ENCODE data around the gene NCAPD2.

NCAPD2 gene

GRCh38 chr12:6526201-6526600, 32.3 kb downstream of the NCAPD2 start:
- TF ChIP-seq, protein P1, sequence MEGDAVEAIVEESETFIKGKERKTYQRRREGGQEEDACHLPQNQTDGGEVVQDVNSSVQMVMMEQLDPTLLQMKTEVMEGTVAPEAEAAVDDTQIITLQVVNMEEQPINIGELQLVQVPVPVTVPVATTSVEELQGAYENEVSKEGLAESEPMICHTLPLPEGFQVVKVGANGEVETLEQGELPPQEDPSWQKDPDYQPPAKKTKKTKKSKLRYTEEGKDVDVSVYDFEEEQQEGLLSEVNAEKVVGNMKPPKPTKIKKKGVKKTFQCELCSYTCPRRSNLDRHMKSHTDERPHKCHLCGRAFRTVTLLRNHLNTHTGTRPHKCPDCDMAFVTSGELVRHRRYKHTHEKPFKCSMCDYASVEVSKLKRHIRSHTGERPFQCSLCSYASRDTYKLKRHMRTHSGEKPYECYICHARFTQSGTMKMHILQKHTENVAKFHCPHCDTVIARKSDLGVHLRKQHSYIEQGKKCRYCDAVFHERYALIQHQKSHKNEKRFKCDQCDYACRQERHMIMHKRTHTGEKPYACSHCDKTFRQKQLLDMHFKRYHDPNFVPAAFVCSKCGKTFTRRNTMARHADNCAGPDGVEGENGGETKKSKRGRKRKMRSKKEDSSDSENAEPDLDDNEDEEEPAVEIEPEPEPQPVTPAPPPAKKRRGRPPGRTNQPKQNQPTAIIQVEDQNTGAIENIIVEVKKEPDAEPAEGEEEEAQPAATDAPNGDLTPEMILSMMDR (IDR thresholded peaks at IDR 0.05; ENCODE audit: control insufficient read depth, insufficient read depth, low read depth, low read length, missing control alignments): no peak
- DNase-seq (ENCODE audit: low read depth): no peak
- H3K4me3 ChIP-seq (ENCODE audit: control insufficient read depth, low read depth, low read length): no peak overlapping the region

GRCh38 chr12:6526766-6527525, 33.0 kb downstream of the NCAPD2 start:
- DNase-seq (ENCODE audit: low read depth): no peak
- TF ChIP-seq, protein P1 (IDR thresholded peaks at IDR 0.05; ENCODE audit: control insufficient read depth, insufficient read depth, low read depth, low read length, missing control alignments): no peak
- no peak overlapping the region for H3K4me3 ChIP-seq (ENCODE audit: control insufficient read depth, low read depth, low read length)

GRCh38 chr12:6527711-6528110, 33.8 kb downstream of the NCAPD2 start:
- no peak overlapping the region for H3K4me3 ChIP-seq (ENCODE audit: control insufficient read depth, low read depth, low read length)
- no peak for DNase-seq (ENCODE audit: low read depth)
- TF ChIP-seq, protein P1 (IDR thresholded peaks at IDR 0.05; ENCODE audit: control insufficient read depth, insufficient read depth, low read depth, low read length, missing control alignments): no peak

- no peak overlapping the region for H3K4me3 ChIP-seq (ENCODE audit: control insufficient read depth, low read depth, low read length)
- DNase-seq (ENCODE audit: low read depth): no peak
- TF ChIP-seq, protein P1 (IDR thresholded peaks at IDR 0.05; ENCODE audit: control insufficient read depth, insufficient read depth, low read depth, low read length, missing control alignments): no peak
Measured at GRCh38 chr12:6528539-6529235, 34.8 kb downstream of the NCAPD2 start.

DNA sequence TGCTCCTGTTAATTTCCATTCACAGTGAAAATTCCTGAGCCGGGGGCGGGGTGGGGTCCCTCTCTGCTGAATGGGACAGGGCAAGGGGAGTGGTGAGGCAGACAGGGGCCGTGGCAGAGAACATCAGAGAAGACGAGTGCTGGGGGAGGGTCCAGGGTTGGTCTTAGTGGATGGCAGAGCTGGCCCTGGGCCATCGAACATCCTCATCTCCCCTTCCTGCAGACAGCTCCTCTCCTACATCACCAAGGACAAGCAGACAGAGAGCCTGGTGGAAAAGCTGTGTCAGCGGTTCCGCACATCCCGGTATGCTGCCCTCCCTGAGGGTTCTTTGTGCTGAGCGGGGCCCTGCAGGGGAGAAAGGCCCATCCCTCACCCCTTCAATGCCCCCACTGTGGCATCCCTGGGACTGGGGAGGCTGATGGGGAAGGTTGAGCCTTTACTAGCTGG, 35.4 kb downstream of the NCAPD2 start:
- no peak for DNase-seq (ENCODE audit: low read depth)
- no peak overlapping the region for H3K4me3 ChIP-seq (ENCODE audit: control insufficient read depth, low read depth, low read length)
- TF ChIP-seq, protein P1 (IDR thresholded peaks at IDR 0.05; ENCODE audit: control insufficient read depth, insufficient read depth, low read depth, low read length, missing control alignments): no peak

- TF ChIP-seq, protein P1 (IDR thresholded peaks at IDR 0.05; ENCODE audit: control insufficient read depth, insufficient read depth, low read depth, low read length, missing control alignments): no peak
- H3K4me3 ChIP-seq (ENCODE audit: control insufficient read depth, low read depth, low read length): no peak overlapping the region
Measured at GRCh38 chr12:6530576-6531260, 36.8 kb downstream of the NCAPD2 start.

More at GRCh38 chr12:6530576-6531260, 36.8 kb downstream of the NCAPD2 start:
- no peak for DNase-seq (ENCODE audit: low read depth)
